Measurements from ENCODE around the gene PRCC. TPM values are rescaled to one million over a fixed set of nuclear protein-coding genes. Genes with fewer than 3 reads are reported as not detected.

Gene PRCC
- total and polyA plus RNA-seq, 12 donors: 35.9 to 137 (median 58.7) TPM

DNA sequence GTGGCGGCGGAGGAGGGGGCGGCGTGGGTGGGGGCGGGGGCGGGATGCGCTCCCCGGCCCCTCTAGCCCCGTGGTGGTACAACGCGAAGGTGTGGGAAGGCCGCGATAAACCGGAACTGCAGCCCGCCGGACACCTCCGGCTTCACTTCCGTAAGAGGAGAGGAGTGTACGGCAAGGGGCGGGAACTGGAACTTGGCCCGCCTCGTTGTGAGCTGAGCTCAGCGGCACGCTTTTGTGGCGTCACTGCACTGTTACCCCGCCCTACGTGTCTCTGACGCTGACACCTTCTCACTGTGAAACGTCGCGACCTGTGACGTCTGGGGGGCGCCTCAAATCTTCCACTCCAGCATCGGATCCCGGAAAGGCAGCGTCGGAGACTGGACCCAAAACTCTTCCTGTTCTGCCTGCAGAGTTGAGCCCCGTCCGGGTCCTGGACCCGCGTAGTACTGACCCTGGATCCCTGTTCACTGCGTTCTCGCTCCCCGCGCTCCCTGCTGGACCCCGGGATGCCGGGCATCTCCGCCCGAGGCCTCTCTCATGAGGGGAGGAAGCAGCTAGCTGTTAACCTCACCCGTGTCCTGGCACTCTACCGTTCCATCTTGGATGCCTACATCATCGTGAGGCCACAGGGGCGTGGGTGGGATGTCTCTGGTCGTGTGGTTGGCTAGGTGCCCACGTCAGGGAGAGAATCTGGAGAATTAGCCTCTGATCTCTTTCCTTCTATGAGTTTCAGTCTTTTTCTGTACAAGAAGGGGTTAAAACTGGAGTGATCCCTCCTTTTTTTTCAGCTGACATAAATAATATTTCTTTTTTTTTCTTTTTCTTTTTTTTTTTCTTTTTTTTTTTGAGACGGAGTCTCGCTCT is 38.5 kb upstream of the PRCC start, which contains the start of gene ISG20L2:
Gene ISG20L2 (minus strand): TSS at position 168 of the 864 bp plus-strand sequence. CDS start 1,114 bp downstream, outside the sequence.
- H3K27me3 ChIP-seq: no peaks in the 10 kb centered on the region
- TF ChIP-seq CTCF (IDR thresholded peaks at IDR 0.05) (peak in 2 of 6 experiments; percentile 3 to 10), POLR2A (IDR thresholded peaks at IDR 0.05) (peak; percentile 61 to 77)
- 0 to 3% (median 1%) methylated on average over 20 to 57 of the region's 57 CpGs for WGBS, 4 donors
- H3K36me3 ChIP-seq (replicated peaks in 1 of 2): peaks cover 0 to 6% of the 10 kb centered on the region in 2 donors
- H3K27ac ChIP-seq: peak within 1 kb of the TSS; percentile 84 to 98 (median 90)
- H3K9me3 ChIP-seq (replicated peaks in 1 of 3): no peaks in the 10 kb centered on the region
- H3K4me3 ChIP-seq: peak within 1 kb of the TSS; percentile 81 to 96 (median 93)
- peaks cover 31 to 42% of the 10 kb centered on the region in 2 donors for H3K4me1 ChIP-seq (replicated peaks in 1 of 2)
- intact Hi-C loops (cut with DNase I): loop anchor here in 1 of 2 donors (10.0 kb wide), 1 partner anchor 136 kb away; the partner anchor contains the start of gene NTRK1
- DNase-seq: peak; percentile 95 to 99 (median 98)

DNA sequence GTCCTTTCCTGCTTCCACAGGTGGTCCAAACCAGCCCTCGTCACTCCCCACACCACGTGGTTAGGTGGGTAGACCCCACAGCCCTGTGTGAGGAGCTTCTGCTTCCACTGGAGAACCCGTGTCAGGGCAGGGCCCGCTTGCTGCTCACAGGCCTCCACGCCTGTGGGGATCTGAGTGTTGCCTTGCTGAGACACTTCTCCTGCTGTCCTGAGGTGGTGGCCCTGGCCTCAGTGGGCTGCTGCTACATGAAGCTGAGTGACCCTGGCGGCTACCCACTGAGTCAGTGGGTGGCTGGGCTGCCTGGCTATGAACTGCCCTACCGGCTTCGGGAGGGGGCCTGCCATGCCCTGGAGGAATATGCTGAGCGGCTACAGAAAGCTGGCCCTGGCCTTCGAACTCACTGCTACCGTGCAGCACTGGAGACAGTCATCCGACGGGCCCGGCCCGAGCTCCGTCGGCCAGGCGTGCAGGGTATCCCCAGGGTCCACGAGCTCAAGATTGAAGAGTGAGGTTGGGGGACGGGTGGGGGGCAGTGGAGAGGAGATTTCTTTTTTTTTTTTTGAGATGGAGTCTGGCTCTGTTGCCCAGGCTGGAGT is 33.2 kb upstream of the PRCC start:
- TF ChIP-seq POLR2A (IDR thresholded peaks at IDR 0.05) (no peak), CTCF (IDR thresholded peaks at IDR 0.05) (no peak)
- no peak for DNase-seq
- intact Hi-C loops (cut with DNase I): no loop called here
- Histone ChIP-seq H3K36me3 (replicated peaks in 1 of 2) (peaks cover 0 to 24% of the 10 kb centered on the region in 2 donors), H3K27ac (no peak overlapping the region), H3K27me3 (no peaks in the 10 kb centered on the region), H3K4me3 (no peak overlapping the region), H3K4me1 (replicated peaks in 1 of 2) (peaks cover 6% of the 10 kb centered on the region in 2 donors), H3K9me3 (replicated peaks in 1 of 3) (no peaks in the 10 kb centered on the region)
- WGBS, 4 donors: 93 to 97% (median 94%) methylated on average over 17 to 20 of the region's 20 CpGs

DNA sequence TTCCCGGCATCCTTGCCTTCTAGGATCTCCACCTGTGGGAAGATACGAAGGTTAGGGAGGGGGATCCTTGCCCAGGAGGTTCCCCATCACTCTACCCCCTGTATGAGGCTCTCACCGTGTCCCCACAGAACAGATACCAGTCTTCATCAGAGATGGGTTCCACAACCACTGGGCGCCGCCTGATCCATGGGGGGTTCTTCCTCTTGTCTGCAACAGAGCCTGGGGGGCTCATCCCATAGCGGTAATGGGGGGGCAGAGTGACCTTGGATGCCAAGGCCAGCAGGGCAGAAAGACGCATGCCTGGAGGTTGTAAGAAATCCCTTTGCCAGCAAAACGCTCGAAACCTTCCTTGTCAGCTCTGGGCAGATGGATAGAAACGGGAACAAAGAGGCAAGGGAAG is 28.9 kb upstream of the PRCC start:
- WGBS, 4 donors: 60 to 78% (median 73%) methylated on average over 7 to 10 of the region's 10 CpGs
- TF ChIP-seq POLR2A (IDR thresholded peaks at IDR 0.05): no peak
- no peak for TF ChIP-seq CTCF (IDR thresholded peaks at IDR 0.05)
- DNase-seq: no peak
- peaks cover 0 to 36% of the 10 kb centered on the region in 2 donors for H3K36me3 ChIP-seq (replicated peaks in 1 of 2)
- peaks cover 0 to 8% of the 10 kb centered on the region in 2 donors for H3K4me1 ChIP-seq (replicated peaks in 1 of 2)
- H3K9me3 ChIP-seq (replicated peaks in 1 of 3): no peaks in the 10 kb centered on the region
- H3K27me3 ChIP-seq: no peaks in the 10 kb centered on the region
- intact Hi-C loops (cut with DNase I): no loop called here
- H3K4me3 ChIP-seq: no peak overlapping the region
- no peak overlapping the region for H3K27ac ChIP-seq

- intact Hi-C loops (cut with DNase I): no loop called here
- Histone ChIP-seq H3K9me3 (replicated peaks in 1 of 3) (no peaks in the 10 kb centered on the region), H3K27me3 (no peaks in the 10 kb centered on the region), H3K4me3 (no peak overlapping the region), H3K27ac (no peak overlapping the region), H3K4me1 (replicated peaks in 1 of 2) (peaks cover 0 to 8% of the 10 kb centered on the region in 2 donors), H3K36me3 (replicated peaks in 1 of 2) (peaks cover 0 to 39% of the 10 kb centered on the region in 2 donors)
- TF ChIP-seq POLR2A (IDR thresholded peaks at IDR 0.05) (no peak), CTCF (IDR thresholded peaks at IDR 0.05) (no peak)
- no peak for DNase-seq
- 74 to 89% (median 83%) methylated on average over 2 of the region's 2 CpGs for WGBS, 4 donors
Observed at GRCh38 chr1:156738916-156739315, 28.4 kb upstream of the PRCC start.

Data from adrenal gland (tissue), 12 donors.